ENCODE measurements around the gene DCAKD.

DCAKD gene

DNA sequence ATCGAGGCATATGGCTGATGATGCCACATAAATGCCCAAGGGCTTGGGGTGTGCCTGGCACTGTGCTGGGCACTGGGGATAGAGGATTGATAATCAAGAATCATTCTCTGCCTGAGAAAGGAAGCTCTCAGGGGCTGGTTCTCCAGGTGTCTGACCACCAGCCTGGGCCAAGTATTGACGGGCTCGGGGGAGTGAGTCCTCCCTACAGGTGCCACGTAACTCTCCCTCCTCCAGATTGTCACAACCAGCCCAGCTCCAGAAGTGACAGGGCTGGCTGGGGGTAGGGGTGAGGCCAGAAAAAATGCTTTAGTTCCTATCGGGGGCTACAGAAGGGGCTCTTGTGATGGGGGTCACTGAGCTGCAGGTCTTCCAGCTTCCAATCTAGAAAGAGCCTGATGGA lies 72.6 kb downstream of the DCAKD start:
- H3K4me3 ChIP-seq (ENCODE audit: low read length): no peak overlapping the region
- H3K4me1 ChIP-seq (ENCODE audit: control insufficient read depth, insufficient read depth, low read length): peaks cover 8% of the 10 kb centered on the region
- no peaks in the 10 kb centered on the region for H3K36me3 ChIP-seq (ENCODE audit: control insufficient read depth, insufficient read depth, low read length, severe bottlenecking)
- no peak for DNase-seq (ENCODE audit: low read depth)
- no peaks in the 10 kb centered on the region for H3K9me3 ChIP-seq (ENCODE audit: control insufficient read depth, low read length)
- H3K27me3 ChIP-seq (replicated peaks; ENCODE audit: control insufficient read depth, insufficient read depth, low read length): peaks cover 57% of the 10 kb centered on the region
- H3K9ac ChIP-seq (ENCODE audit: low read length): no peak overlapping the region

DNA sequence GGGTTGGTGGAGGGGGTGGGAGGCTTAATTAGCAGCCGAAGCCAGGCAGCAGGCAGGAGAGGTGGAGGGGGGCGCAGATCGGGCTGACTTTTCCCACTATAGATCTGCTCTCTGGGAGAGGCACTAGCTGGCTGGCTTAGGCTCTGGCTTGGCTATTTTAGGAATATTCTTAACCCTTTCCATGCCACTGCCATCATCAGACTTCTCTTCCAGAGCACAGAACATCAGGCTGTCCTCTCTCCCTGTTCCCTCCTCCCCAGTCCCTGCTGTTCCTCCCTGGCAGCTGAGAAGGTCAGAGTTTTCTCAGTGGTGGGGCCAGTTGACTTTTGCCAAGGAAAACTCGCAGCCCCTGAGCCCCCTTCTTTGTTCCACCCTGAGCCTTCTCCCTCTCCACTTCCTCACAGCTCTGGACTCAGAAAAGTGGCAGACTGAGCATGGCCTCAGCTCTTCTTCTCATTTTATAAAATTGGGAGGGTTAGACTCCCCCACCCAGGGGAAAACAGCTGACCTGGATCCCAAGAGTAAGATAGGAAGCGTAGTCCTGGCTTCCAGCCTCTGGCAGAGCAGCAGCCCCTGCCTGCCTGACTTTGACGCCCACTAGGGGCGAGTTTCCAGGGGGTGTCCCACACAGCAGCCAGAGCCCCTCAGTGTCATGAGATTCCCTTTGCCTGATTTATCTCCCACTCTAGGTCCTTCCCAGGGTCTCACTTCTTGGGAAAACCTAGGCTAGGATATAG lies 73.5 kb downstream of the DCAKD start:
- Histone ChIP-seq H3K27me3 (replicated peaks; ENCODE audit: control insufficient read depth, insufficient read depth, low read length) (peaks cover 57% of the 10 kb centered on the region), H3K36me3 (ENCODE audit: control insufficient read depth, insufficient read depth, low read length, severe bottlenecking) (no peaks in the 10 kb centered on the region), H3K9ac (ENCODE audit: low read length) (no peak overlapping the region), H3K4me3 (ENCODE audit: low read length) (no peak overlapping the region), H3K4me1 (ENCODE audit: control insufficient read depth, insufficient read depth, low read length) (peaks cover 8% of the 10 kb centered on the region), H3K9me3 (ENCODE audit: control insufficient read depth, low read length) (no peaks in the 10 kb centered on the region)
- no peak for DNase-seq (ENCODE audit: low read depth)

DNA sequence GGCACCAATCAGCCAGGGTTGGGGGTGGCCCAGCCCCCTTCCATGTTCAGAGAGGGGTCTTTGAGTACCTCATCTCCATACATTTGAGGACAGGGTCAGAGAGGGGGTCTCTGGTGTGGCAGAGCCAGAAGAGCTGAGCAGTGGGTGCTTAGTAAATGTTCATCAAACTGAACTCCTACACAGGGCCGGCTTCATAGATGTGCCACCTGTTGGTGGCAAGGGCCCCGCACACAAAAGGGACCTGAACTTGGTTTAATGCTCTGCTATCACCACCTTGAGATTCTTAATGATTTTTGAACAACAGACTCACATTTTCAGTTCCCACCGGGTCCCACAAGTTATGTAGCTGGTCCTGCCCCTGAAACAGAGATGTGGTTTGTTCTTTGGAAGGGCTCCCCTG lies 74.4 kb downstream of the DCAKD start:
- H3K4me1 ChIP-seq (ENCODE audit: control insufficient read depth, insufficient read depth, low read length): peaks cover 17% of the 10 kb centered on the region
- no peaks in the 10 kb centered on the region for H3K9me3 ChIP-seq (ENCODE audit: control insufficient read depth, low read length)
- no peaks in the 10 kb centered on the region for H3K36me3 ChIP-seq (ENCODE audit: control insufficient read depth, insufficient read depth, low read length, severe bottlenecking)
- H3K4me3 ChIP-seq (ENCODE audit: low read length): no peak overlapping the region
- no peak overlapping the region for H3K9ac ChIP-seq (ENCODE audit: low read length)
- no peak for DNase-seq (ENCODE audit: low read depth)
- peaks cover 52% of the 10 kb centered on the region for H3K27me3 ChIP-seq (replicated peaks; ENCODE audit: control insufficient read depth, insufficient read depth, low read length)

DNA sequence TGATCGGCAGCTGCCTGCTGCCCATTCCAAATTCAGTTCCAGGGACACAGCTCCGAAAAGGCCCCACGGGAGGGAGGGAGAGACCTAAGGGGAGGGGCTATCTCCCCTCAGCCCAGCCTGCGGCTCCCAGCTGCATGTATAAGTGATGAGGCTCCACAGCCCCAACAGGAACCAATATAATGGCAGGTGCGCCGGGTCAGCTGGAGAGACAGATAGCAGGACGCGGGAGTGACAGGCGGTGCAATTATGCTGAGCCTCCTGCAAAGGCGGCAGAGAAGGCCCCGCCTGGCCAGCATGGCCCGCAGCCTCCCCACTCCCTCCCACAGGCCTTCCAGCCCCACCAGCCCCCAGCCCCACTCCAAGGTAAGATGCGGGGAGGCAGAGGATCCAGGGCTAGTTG lies 75.2 kb downstream of the DCAKD start:
- DNase-seq (ENCODE audit: low read depth): no peak
- peaks cover 19% of the 10 kb centered on the region for H3K4me1 ChIP-seq (ENCODE audit: control insufficient read depth, insufficient read depth, low read length)
- H3K4me3 ChIP-seq (ENCODE audit: low read length): no peak overlapping the region
- peaks cover 44% of the 10 kb centered on the region for H3K27me3 ChIP-seq (replicated peaks; ENCODE audit: control insufficient read depth, insufficient read depth, low read length)
- no peak overlapping the region for H3K9ac ChIP-seq (ENCODE audit: low read length)
- no peaks in the 10 kb centered on the region for H3K9me3 ChIP-seq (ENCODE audit: control insufficient read depth, low read length)
- H3K36me3 ChIP-seq (ENCODE audit: control insufficient read depth, insufficient read depth, low read length, severe bottlenecking): no peaks in the 10 kb centered on the region
